Activated CD4-positive, alpha-beta T cell treated with anti-CD3 and anti-CD28 coated beads for 36 hours (primary cell): ENCODE measurements around the gene KRT86. TPM values are rescaled to one million over a fixed set of nuclear protein-coding genes. Genes with fewer than 3 reads are reported as not detected.
A peak's percentile ranks its signal among the peaks of the same experiment; 100 is the strongest.

Experiments
- ATAC-seq: fragments of 200-7000 bp; cut with Tn5 transposase; one replicate; pipeline ENCODE4 v1.10.0; 2021; ENCODE audit warnings: mild to moderate bottlenecking, moderate library complexity
- CTCF ChIA-PET: fragments of 350-600 bp; sonication (Branson Sonifier 250); formaldehyde crosslinking; loops from one replicate; lab custom pipeline; 2021; ENCODE audit warnings: antibody characterized with exemption; lab: Charles Lee
- POLR2A ChIA-PET: fragments of 350-600 bp; sonication (Branson Sonifier 250); formaldehyde crosslinking; loops from one replicate; lab custom pipeline; 2021; ENCODE audit warnings: antibody characterized with exemption, inconsistent platforms; lab: Charles Lee
- DNase-seq: peaks from one replicate; pipeline ENCODE4 v3.0.0-alpha.2; 2020
- H3K27ac Mint-ChIP-seq: one replicate; pipeline ENCODE4 v1.8.0; 2021; ENCODE audit warnings: mixed read lengths
- H3K27me3 Mint-ChIP-seq: one replicate; pipeline ENCODE4 v1.8.0; 2021; ENCODE audit warnings: mixed read lengths
- H3K36me3 Mint-ChIP-seq: one replicate; pipeline ENCODE4 v1.8.0; 2021; ENCODE audit warnings: low read depth, mixed read lengths
- H3K4me1 Mint-ChIP-seq: one replicate; pipeline ENCODE4 v1.8.0; 2021; ENCODE audit warnings: mixed read lengths
- H3K4me3 Mint-ChIP-seq: one replicate; pipeline ENCODE4 v1.8.0; 2021; ENCODE audit warnings: mild to moderate bottlenecking, moderate library complexity, mixed read lengths
- H3K9me3 Mint-ChIP-seq: one replicate; pipeline ENCODE4 v1.8.0; 2021; ENCODE audit warnings: low read depth, mixed read lengths
- intact Hi-C, 2 experiments: fragments of 100-400 bp; cut with DNase I in 1 of 2; cut with micrococcal nuclease in 1 of 2; formaldehyde crosslinking; loops; one replicate each; pipeline versions ENCODE4 v1.14.2 to v1.15.1; 2022 to 2024; cut with DNase I, micrococcal nuclease
- total RNA-seq, 2 experiments: library from RNA; stranded (reverse); gene quantifications; one replicate each; pipeline ENCODE4 v1.2.3, GENCODE V29; 2021

KRT86 gene
- total RNA-seq, 2 experiments from 2014 or later = not detected

GRCh38 chr12:52347551-52348510 is 73.4 kb downstream of the KRT86 start:
- ChIA-PET CTCF (interaction anchor here (0.6 kb wide), 1 partner anchor 312 kb away, joined by 4 read pairs; no protein-coding TSS in a partner anchor), POLR2A (no interaction called here)
- ATAC-seq (no peak), DNase-seq (no peak)
- Mint-ChIP-seq H3K36me3 (no peaks in the 10 kb centered on the region), H3K4me3 (no peak overlapping the region), H3K4me1 (peaks cover 17% of the 10 kb centered on the region), H3K9me3 (no peaks in the 10 kb centered on the region), H3K27ac (no peak overlapping the region), H3K27me3 (peaks cover 6% of the 10 kb centered on the region)
- intact Hi-C loops = no loop called here

GRCh38 chr12:52349196-52349595 is 74.8 kb downstream of the KRT86 start:
- Mint-ChIP-seq H3K9me3 (no peaks in the 10 kb centered on the region), H3K27me3 (peaks cover 6% of the 10 kb centered on the region), H3K27ac (no peak overlapping the region), H3K4me1 (peaks cover 17% of the 10 kb centered on the region), H3K4me3 (no peak overlapping the region), H3K36me3 (no peaks in the 10 kb centered on the region)
- ChIA-PET CTCF (interaction anchor here (1.8 kb wide), 1 partner anchor 127 kb away, joined by 5 read pairs; no protein-coding TSS in a partner anchor), POLR2A (no interaction called here)
- no peak for DNase-seq
- intact Hi-C loops = no loop called here
- no peak for ATAC-seq

GRCh38 chr12:52350021-52350620 is 75.7 kb downstream of the KRT86 start:
- Mint-ChIP-seq H3K27me3 (peaks cover 4% of the 10 kb centered on the region), H3K36me3 (no peaks in the 10 kb centered on the region), H3K27ac (no peak overlapping the region), H3K9me3 (no peaks in the 10 kb centered on the region), H3K4me1 (peaks cover 17% of the 10 kb centered on the region), H3K4me3 (no peak overlapping the region)
- ChIA-PET CTCF (interaction anchor here (0.5 to 1.8 kb wide), 3 partner anchors 12 to 128 kb away, joined by 3 to 5 read pairs (median 3); no protein-coding TSS in a partner anchor), POLR2A (no interaction called here)
- intact Hi-C loops = no loop called here
- ATAC-seq (no peak), DNase-seq (no peak)

- ChIA-PET POLR2A (interaction anchor here (1.1 kb wide), 1 partner anchor 16 kb away, joined by 3 read pairs; no protein-coding TSS in a partner anchor), CTCF (interaction anchor here (1.7 to 2.8 kb wide), 3 partner anchors 11 to 129 kb away, joined by 3 to 8 read pairs (median 5); no protein-coding TSS in a partner anchor)
- H3K27me3 Mint-ChIP-seq = peaks cover 4% of the 10 kb centered on the region
- H3K9me3 Mint-ChIP-seq = no peaks in the 10 kb centered on the region
- H3K27ac Mint-ChIP-seq = no peak overlapping the region
- no peak for DNase-seq
- H3K4me3 Mint-ChIP-seq = no peak overlapping the region
- intact Hi-C loops = no loop called here
- no peak for ATAC-seq
- peaks cover 17% of the 10 kb centered on the region for H3K4me1 Mint-ChIP-seq
- H3K36me3 Mint-ChIP-seq = no peaks in the 10 kb centered on the region
These were observed 76.3 kb downstream of the KRT86 start for GRCh38 chr12:52350786-52351185.

DNA sequence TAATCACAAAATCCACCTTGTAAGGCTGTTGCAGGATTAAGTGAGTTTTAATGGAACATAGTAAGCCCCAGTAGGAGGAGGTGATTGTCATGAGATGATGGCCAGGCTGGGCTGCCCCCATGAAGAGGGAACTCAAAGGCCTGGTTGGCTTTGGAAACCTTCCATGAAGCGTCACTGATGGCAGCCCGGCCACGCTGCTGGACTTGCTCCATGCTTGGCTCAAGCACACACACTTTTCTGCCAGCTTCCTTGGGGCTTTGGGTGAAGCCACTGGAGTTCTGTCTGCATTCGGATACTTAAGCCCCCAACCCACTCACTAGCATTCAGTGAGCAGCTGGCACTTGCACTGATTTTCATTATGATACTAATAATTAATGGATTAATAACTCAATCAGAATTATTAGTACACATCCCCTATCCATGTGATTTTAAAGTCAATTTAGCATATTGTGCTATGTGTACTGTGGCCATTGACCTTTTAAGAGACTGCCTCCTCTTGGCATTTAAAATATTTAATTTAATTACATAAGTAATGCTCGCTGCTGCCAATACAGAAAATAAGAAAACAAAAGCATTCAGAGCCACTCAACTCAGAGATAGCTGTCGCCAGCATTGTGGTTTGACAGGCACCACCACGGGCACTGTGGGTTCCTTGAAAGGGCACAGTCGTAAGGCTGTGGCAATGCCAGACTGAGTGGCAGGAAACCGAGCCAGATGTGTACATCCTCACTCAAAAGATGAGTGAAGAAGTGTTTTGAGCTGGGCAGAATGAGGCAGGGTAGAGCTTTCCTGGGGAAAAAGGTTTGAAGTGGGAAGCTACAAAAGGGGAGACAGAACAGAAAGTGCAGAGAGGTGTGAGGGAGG is 77.0 kb downstream of the KRT86 start:
- peaks cover 4% of the 10 kb centered on the region for H3K27me3 Mint-ChIP-seq
- POLR2A ChIA-PET = interaction anchor here (1.1 kb wide), 1 partner anchor 16 kb away, joined by 3 read pairs; no protein-coding TSS in a partner anchor
- CTCF ChIA-PET = interaction anchor here (1.0 to 2.8 kb wide), 4 partner anchors 10 to 24 kb away, joined by 3 to 9 read pairs (median 6); no protein-coding TSS in a partner anchor
- H3K9me3 Mint-ChIP-seq = no peaks in the 10 kb centered on the region
- H3K27ac Mint-ChIP-seq = no peak overlapping the region
- H3K36me3 Mint-ChIP-seq = no peaks in the 10 kb centered on the region
- H3K4me1 Mint-ChIP-seq = peaks cover 17% of the 10 kb centered on the region
- DNase-seq (peak; percentile 65), ATAC-seq (peak; percentile 82)
- no peak overlapping the region for H3K4me3 Mint-ChIP-seq
- intact Hi-C loops = no loop called here

DNA sequence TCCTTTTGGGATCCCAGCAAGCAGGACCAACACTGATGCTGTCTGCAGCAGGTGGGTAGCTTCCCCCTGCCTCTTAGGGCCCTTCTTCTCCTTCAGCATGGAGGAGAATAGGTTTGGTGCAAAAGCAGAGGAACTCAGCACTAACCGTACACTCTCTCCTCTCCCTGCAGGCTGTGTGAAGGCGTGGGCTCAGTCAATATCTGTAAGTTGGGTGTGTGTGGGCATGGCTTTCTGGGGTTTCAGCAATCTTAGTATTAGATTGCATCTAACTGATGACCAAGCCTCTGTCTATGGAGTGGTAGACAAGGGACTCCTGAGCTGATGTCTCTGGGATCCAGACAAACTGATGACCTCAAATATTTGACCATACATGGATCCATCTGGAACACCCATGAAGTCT is 78.5 kb downstream of the KRT86 start:
- DNase-seq (no peak), ATAC-seq (no peak)
- no peak overlapping the region for H3K27ac Mint-ChIP-seq
- CTCF ChIA-PET = interaction anchor here (1.8 to 2.8 kb wide), 2 partner anchors 9 to 25 kb away, joined by 8 to 9 read pairs; no protein-coding TSS in a partner anchor
- intact Hi-C loops = no loop called here
- H3K9me3 Mint-ChIP-seq = no peaks in the 10 kb centered on the region
- H3K27me3 Mint-ChIP-seq = peaks cover 3% of the 10 kb centered on the region
- POLR2A ChIA-PET = no interaction called here
- no peaks in the 10 kb centered on the region for H3K36me3 Mint-ChIP-seq
- H3K4me3 Mint-ChIP-seq = no peak overlapping the region
- H3K4me1 Mint-ChIP-seq = peaks cover 20% of the 10 kb centered on the region

DNA sequence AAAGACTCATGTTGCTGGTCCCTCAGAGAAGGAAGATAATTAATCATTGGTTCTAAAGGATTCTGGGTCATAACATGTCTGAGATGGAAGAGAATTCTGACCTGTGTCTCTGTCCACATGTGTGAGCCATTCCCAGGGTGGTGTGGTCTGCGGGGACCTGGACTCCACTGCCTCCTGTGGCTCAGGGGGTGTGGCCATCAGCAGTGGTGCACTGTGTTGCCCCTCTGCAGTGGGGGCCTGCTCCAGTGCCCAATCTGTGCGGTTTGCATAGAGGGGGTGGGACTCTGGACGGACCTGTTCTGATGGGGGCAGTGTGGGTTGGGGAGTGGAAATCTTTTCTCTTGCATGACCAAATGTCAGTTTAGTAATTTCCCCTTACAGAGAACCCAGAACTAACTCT is 79.3 kb downstream of the KRT86 start:
- Mint-ChIP-seq H3K9me3 (no peaks in the 10 kb centered on the region), H3K4me1 (peaks cover 25% of the 10 kb centered on the region), H3K4me3 (no peak overlapping the region), H3K36me3 (no peaks in the 10 kb centered on the region), H3K27me3 (no peaks in the 10 kb centered on the region), H3K27ac (no peak overlapping the region)
- ChIA-PET CTCF (interaction anchor here (0.7 kb wide), 1 partner anchor 45 kb away, joined by 3 read pairs; no protein-coding TSS in a partner anchor), POLR2A (no interaction called here)
- intact Hi-C loops = no loop called here
- DNase-seq = no peak
- ATAC-seq = no peak

DNA sequence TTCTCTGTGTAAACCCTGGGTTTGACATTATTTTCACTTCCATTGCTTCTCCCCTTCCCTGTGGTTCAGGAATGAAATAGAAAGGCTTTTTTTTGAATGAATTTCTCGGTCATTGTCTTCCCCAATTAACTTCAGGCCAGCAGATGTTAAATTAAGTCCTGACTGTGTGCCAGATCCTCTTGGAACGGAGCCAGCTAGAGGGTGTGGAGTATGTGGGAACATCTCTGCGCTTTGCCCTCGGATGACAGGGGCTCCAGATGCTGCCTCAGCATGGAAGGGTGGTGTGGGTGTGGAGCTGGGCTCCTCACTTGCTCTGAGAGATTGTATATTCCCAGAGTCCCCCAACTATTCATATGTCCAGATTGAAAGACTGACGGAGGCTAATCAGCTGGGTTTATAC is 79.8 kb downstream of the KRT86 start:
- H3K27ac Mint-ChIP-seq = no peak overlapping the region
- intact Hi-C loops = no loop called here
- H3K9me3 Mint-ChIP-seq = no peaks in the 10 kb centered on the region
- POLR2A ChIA-PET = no interaction called here
- CTCF ChIA-PET = interaction anchor here (0.7 kb wide), 1 partner anchor 45 kb away, joined by 3 read pairs; no protein-coding TSS in a partner anchor
- H3K27me3 Mint-ChIP-seq = no peaks in the 10 kb centered on the region
- peaks cover 29% of the 10 kb centered on the region for H3K4me1 Mint-ChIP-seq
- no peak for ATAC-seq
- no peak for DNase-seq
- H3K4me3 Mint-ChIP-seq = no peak overlapping the region
- no peaks in the 10 kb centered on the region for H3K36me3 Mint-ChIP-seq

- Mint-ChIP-seq H3K27ac (no peak overlapping the region), H3K36me3 (no peaks in the 10 kb centered on the region), H3K4me3 (no peak overlapping the region), H3K9me3 (no peaks in the 10 kb centered on the region), H3K27me3 (no peaks in the 10 kb centered on the region), H3K4me1 (peaks cover 34% of the 10 kb centered on the region)
- ATAC-seq = no peak
- intact Hi-C loops = no loop called here
- ChIA-PET POLR2A (no interaction called here), CTCF (interaction anchor here (0.6 kb wide), 1 partner anchor 18 kb away, joined by 3 read pairs; no protein-coding TSS in a partner anchor)
- no peak for DNase-seq
These were observed 80.7 kb downstream of the KRT86 start for GRCh38 chr12:52355176-52355575.

DNA sequence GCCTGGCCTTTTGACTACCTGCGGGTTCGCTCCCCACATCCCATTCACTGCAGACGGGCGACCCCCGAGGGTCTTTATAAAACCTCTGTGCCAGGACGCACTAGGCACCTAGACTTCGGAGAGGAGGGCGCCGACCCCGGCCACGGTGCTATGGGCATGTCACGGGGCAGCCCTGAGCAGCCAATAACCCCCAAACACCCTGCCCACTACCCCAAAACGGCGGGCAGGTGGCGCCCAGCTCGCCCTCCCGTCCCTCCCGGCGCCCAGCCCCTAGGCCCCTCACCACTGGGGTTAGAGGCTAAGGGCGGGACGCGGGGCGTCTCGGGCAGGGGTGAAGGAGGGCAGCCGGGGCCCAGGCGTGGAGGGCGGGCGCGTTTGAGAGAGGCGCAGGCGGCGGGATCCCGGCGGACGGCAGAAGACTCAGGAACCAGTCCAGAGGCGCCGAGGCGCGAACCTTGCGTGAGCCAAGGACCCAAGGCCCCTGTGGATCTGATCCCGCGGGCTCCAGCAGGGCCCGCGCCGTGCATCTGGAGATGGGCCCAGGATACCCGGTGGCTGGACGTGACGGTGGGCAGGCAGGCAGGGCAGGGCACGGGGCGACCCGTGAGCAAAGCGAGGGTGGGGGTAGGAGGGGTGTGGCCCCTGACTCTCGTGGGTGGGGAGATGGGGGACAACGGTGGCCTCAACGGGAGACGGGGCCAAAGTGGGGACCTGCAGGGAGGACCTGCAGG is 81.8 kb downstream of the KRT86 start:
- DNase-seq (no peak), ATAC-seq (no peak)
- CTCF ChIA-PET = no interaction called here
- no peak overlapping the region for H3K27ac Mint-ChIP-seq
- H3K36me3 Mint-ChIP-seq = no peaks in the 10 kb centered on the region
- H3K9me3 Mint-ChIP-seq = no peaks in the 10 kb centered on the region
- POLR2A ChIA-PET = no interaction called here
- peaks cover 30% of the 10 kb centered on the region for H3K4me1 Mint-ChIP-seq
- no peaks in the 10 kb centered on the region for H3K27me3 Mint-ChIP-seq
- H3K4me3 Mint-ChIP-seq = no peak overlapping the region
- intact Hi-C loops = no loop called here
